ENCODE results near the gene RFTN1. TPM values are rescaled to one million over a fixed set of nuclear protein-coding genes. Genes with fewer than 3 reads are reported as not detected.

RFTN1 gene, protein sequence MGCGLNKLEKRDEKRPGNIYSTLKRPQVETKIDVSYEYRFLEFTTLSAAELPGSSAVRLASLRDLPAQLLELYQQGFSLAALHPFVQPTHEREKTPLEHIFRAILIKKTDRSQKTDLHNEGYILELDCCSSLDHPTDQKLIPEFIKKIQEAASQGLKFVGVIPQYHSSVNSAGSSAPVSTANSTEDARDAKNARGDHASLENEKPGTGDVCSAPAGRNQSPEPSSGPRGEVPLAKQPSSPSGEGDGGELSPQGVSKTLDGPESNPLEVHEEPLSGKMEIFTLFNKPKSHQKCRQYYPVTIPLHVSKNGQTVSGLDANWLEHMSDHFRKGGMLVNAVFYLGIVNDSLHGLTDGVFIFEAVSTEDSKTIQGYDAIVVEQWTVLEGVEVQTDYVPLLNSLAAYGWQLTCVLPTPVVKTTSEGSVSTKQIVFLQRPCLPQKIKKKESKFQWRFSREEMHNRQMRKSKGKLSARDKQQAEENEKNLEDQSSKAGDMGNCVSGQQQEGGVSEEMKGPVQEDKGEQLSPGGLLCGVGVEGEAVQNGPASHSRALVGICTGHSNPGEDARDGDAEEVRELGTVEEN
- 151 and 156 TPM in 2 replicates for total RNA-seq
- 67.0 TPM for total RNA-seq (2013)
- polyA plus RNA-seq, result 32.4 and 42.7 TPM in 2 replicates
- polyA minus RNA-seq, result 72.2 and 137 TPM in 2 replicates

DNA sequence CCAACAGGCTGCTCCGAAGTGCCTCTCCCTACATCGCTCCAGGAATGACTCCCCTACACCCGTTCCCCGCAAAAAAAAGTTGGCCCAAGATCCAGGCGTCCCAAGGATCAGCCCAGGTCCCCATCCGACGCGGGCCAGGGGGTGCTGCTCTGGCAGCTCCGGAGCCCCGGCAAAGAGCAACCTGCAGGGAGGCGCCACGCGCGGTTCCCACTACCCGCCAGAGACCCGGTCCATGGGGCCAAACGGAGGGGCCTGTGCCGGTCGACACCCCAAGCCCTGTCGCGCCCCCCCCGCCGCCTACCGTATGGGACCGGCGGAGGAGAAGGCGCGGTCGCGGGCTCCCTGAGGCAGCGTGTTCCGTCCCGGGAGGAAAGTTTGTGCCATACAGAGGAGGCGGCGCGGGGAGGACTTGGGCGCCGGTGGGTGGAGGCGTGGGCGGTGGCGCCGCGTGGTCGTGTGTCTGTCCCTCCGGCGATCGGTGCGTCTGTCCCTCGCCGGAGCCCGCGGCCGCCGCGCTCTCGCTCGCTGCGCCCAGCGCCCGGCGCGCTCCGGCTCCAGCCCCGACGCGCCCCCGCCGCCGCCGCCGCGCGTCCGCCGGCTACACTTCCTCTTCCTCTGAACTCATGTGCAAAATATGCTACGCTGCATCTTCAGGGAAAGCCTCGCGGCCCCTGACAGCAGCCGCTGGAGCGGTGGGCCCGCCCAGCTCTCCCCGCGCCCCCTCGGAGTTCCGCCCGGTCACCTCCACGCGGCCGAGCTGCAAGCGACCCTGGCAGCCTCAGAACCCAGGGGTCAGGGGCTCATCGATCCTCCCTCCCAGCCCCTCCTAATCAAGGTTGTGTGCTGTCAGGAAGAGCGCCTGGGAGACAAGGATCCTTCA lies at the start of gene RFTN1:
RFTN1 (minus strand) TSS at position 559 of the 880 bp plus-strand sequence. CDS start 19,830 bp downstream, outside the sequence.
- H3K4me2 ChIP-seq (replicated peaks; ENCODE audit: low read depth, low read length, poor library complexity, severe bottlenecking), result peak within 1 kb of the TSS; percentile 93
- under 1% methylated on average over 91 of the region's 92 CpGs for WGBS (ENCODE audit: insufficient coverage)
- peak within 1 kb of the TSS; percentile 96 for H3K9ac ChIP-seq (ENCODE audit: low read length)
- no peaks in the 10 kb centered on the region for H3K9me3 ChIP-seq (ENCODE audit: control extremely low read depth in 1 of 3, control insufficient read depth in 2 of 3, insufficient read depth in 1 of 3, low read length in 2 of 3)
- ATAC-seq (ENCODE audit: low read depth) (peak; percentile 11), DNase-seq (peak; percentile 86)
- Mint-ChIP-seq H3K27me3 (no peaks in the 10 kb centered on the region), H3K9me3 (ENCODE audit: insufficient read depth) (no peaks in the 10 kb centered on the region), H3K4me3 (peak within 1 kb of the TSS; percentile 74), H3K4me1 (peaks cover 83% of the 10 kb centered on the region), H3K27ac (peak within 1 kb of the TSS; percentile 83)
- H3K79me2 ChIP-seq (ENCODE audit: control insufficient read depth, insufficient read depth, low read length), result peaks cover 92% of the 10 kb centered on the region
- H3K27me3 ChIP-seq (replicated peaks in 1 of 4; ENCODE audit: control extremely low read depth in 1 of 4, control insufficient read depth in 3 of 4, insufficient read depth in 4 of 4, low read length in 3 of 4), result no peaks in the 10 kb centered on the region
- TF ChIP-seq, protein P1, sequence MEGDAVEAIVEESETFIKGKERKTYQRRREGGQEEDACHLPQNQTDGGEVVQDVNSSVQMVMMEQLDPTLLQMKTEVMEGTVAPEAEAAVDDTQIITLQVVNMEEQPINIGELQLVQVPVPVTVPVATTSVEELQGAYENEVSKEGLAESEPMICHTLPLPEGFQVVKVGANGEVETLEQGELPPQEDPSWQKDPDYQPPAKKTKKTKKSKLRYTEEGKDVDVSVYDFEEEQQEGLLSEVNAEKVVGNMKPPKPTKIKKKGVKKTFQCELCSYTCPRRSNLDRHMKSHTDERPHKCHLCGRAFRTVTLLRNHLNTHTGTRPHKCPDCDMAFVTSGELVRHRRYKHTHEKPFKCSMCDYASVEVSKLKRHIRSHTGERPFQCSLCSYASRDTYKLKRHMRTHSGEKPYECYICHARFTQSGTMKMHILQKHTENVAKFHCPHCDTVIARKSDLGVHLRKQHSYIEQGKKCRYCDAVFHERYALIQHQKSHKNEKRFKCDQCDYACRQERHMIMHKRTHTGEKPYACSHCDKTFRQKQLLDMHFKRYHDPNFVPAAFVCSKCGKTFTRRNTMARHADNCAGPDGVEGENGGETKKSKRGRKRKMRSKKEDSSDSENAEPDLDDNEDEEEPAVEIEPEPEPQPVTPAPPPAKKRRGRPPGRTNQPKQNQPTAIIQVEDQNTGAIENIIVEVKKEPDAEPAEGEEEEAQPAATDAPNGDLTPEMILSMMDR (IDR thresholded peaks at IDR 0.05), result no peak
- no peak for TF ChIP-seq EZH2 (IDR thresholded peaks at IDR 0.05; ENCODE audit: borderline replicate concordance, insufficient read depth, low read depth, low read length, poor library complexity, severe bottlenecking)
- POLR2A ChIA-PET, result interaction anchor here (1.2 to 2.4 kb wide), 5 partner anchors 31 to 248 kb away, joined by 4 to 10 read pairs (median 6); partner anchors contain the start of genes DPH3 and OXNAD1
- H4K20me1 ChIP-seq (ENCODE audit: control insufficient read depth, insufficient read depth, low read length, poor library complexity, severe bottlenecking), result peaks cover 27% of the 10 kb centered on the region
- H3K4me3 ChIP-seq (ENCODE audit: control extremely low read depth in 1 of 5, extremely low read depth in 1 of 5, insufficient read depth in 1 of 5, low read depth in 2 of 5, low read length in 4 of 5), result peak within 1 kb of the TSS; percentile 82 to 98 (median 90)
- H3K4me1 ChIP-seq (ENCODE audit: control insufficient read depth in 2 of 2, insufficient read depth in 2 of 2, low read length in 2 of 2), result peaks cover 79 to 92% of the 10 kb centered on the region in 2 donors
- no peaks in the 10 kb centered on the region for H3K36me3 ChIP-seq (replicated peaks in 1 of 2; ENCODE audit: control extremely low read depth in 1 of 2, control insufficient read depth in 1 of 2, extremely low read depth in 1 of 2, insufficient read depth in 2 of 2, low read length in 1 of 2)
- CTCF ChIA-PET, result interaction anchor here (0.8 to 3.6 kb wide), 5 partner anchors 14 to 138 kb away, joined by 3 to 18 read pairs (median 3); no protein-coding TSS in a partner anchor
- intact Hi-C loops (cut with micrococcal nuclease), result loop anchor here (2.0 to 5.0 kb wide), 6 partner anchors 15 to 717 kb away; partner anchors contain the start of genes ANKRD28, DPH3 and OXNAD1
- H3K27ac ChIP-seq (ENCODE audit: low read length in 2 of 2), result peak within 1 kb of the TSS; percentile 89 to 97
- H2AFZ ChIP-seq (ENCODE audit: insufficient read depth, low read depth, low read length, poor library complexity, severe bottlenecking), result peak within 1 kb of the TSS; percentile 83
